Heart left ventricle (tissue), 16 donors: ENCODE results near the gene ZBTB46. TPM values are rescaled to one million over a fixed set of nuclear protein-coding genes. Genes with fewer than 3 reads are reported as not detected.

Experiments used
- ATAC-seq, 4 donors: fragments of 200-7000 bp; cut with Tn5 transposase; one replicate each; pipeline ENCODE4 v1.9.1; 2020 to 2022; ENCODE audit warnings: moderate library complexity in 4 of 4, mild to moderate bottlenecking in 3 of 4, moderate number of reproducible peaks in 1 of 4
- DNase-seq, 5 donors: peaks; one replicate each; pipeline ENCODE4 v3.0.0-alpha.2; 2020
- H3K27ac ChIP-seq, 12 donors: fragments of 200-600 bp; sonication (generic) in 4 of 12; one replicate each; pipeline versions ENCODE4 v1.5.0 to v1.8.0; 2016 to 2022; ENCODE audit warnings: mild to moderate bottlenecking in 2 of 12
- H3K27me3 ChIP-seq, 9 donors: fragments of 200-600 bp; sonication (generic) in 2 of 9; one replicate each; pipeline versions ENCODE4 v1.5.1 to v1.8.0; 2016 to 2022; ENCODE audit warnings: mild to moderate bottlenecking in 3 of 9
- H3K36me3 ChIP-seq, 9 donors: fragments of 200-600 bp; sonication (generic) in 2 of 9; one replicate each; pipeline versions ENCODE4 v1.5.0 to v1.8.0; 2018 to 2022; ENCODE audit warnings: mild to moderate bottlenecking in 2 of 9
- H3K4me1 ChIP-seq, 12 donors: fragments of 200-600 bp; sonication (generic) in 4 of 12; one replicate each; pipeline versions ENCODE4 v1.5.0 to v1.8.0; 2016 to 2022; ENCODE audit warnings: mild to moderate bottlenecking in 3 of 12
- H3K4me3 ChIP-seq, 12 donors: fragments of 200-600 bp; sonication (generic) in 4 of 12; one replicate each; pipeline versions ENCODE4 v1.5.0 to v1.8.0; 2017 to 2022; ENCODE audit warnings: mild to moderate bottlenecking in 9 of 12, moderate library complexity in 4 of 12
- H3K9me3 ChIP-seq, 12 donors: fragments of 200-600 bp; sonication (generic) in 4 of 12; one replicate each; pipeline versions ENCODE4 v1.5.0 to v1.8.0; 2016 to 2022; ENCODE audit warnings: mild to moderate bottlenecking in 1 of 12
- CTCF ChIP-seq, 12 donors: fragments of 200-600 bp; sonication (generic) in 4 of 12; IDR thresholded peaks; one replicate each; pipeline versions ENCODE4 v1.5.0 to v1.8.0; 2018 to 2022; ENCODE audit warnings: antibody characterized with exemption in 12 of 12, mild to moderate bottlenecking in 5 of 12
- POLR2A ChIP-seq, 2 donors: fragments of 450-650 bp; IDR thresholded peaks; one replicate each; pipeline ENCODE4 v1.6.1; 2017; ENCODE audit warnings: antibody characterized with exemption in 2 of 2, mild to moderate bottlenecking in 2 of 2, moderate library complexity in 2 of 2
- WGBS, 4 donors: extraction: QIAGEN DNeasy Blood & Tissue Kit in 2 of 4; methylation state at CpG; one replicate each; pipeline versions ENCODE4 v1.1.5 to v1.1.7; 2013 to 2018; 5-methylcytosine and 5-hydroxymethylcytosine counted together
- intact Hi-C, 10 donors: fragments of 100-400 bp; cut with DNase I; formaldehyde crosslinking; loops; one replicate each; pipeline versions ENCODE4 v1.11.1 to v1.14.2; 2022
- polyA plus RNA-seq, 2 donors: library from polyadenylated mRNA; stranded (reverse); fragments of 200-250 nt; gene quantifications; one replicate each; pipeline ENCODE4 v1.2.3, GENCODE V29; 2013
- total RNA-seq, 9 donors: library from RNA; depleted of rRNA in 2 of 9; stranded (reverse); fragments of >200 nt in 2 of 9; fragmentation: NEBNext Ultra II Directional in 3 of 9; extraction: Animal tissue kit (Norgen Biotek cat#: 25700) in 3 of 9; gene quantifications; one replicate each; pipeline versions ENCODE4 v1.1.0 to v1.2.4, GENCODE V29; 2016 to 2023
- donor health status: ischemic (EF 13 %, LVEDD 7.1; RV severe dilation, severe dysfunction).
- donor health status: healthy with polysubstance abuse.
- donor health status: DM: no; HTN: yes; CAD: no.
- donor health status: DM: no; HTN: no; CAD: no.
- donor health status: ischemic (EF 25% LVEDD 6.9; RV normal size, moderate dysfunction).
- donor health status: ischemic (EF 25% LVEDD 5.7; RV mildly dilated, moderate dysfunction).
- donor health status: healthy.
- donor health status: DM: yes; HTN: yes; CAD: no.
- donor health status: ischemic (EF 35%, LVEDD 5.7; RV mildly dilated, moderate dysfunction).
- donor health status: nonischemic (EF 11% LVEDD 7.7; RV severe dilation, severe dysfunction).
- donor health status: DM: yes; HTN: yes; CAD: no.
- donor health status: PGD.
- donor health status: ischemic (EF 29% LVEDD 5.4; RV normal size, mild dysfunction).
- donor health status: nonischemic (EF 23%, LVEDD 6.1; RV moderate dilation, normal function).

Gene ZBTB46
- total and polyA plus RNA-seq, 11 donors = 6.6 to 27.4 (median 14.3) TPM

- Histone ChIP-seq H3K4me1 (peaks cover 0 to 47% (median 18%) of the 10 kb centered on the region in 12 donors), H3K27me3 (no peaks in the 10 kb centered on the region), H3K9me3 (no peaks in the 10 kb centered on the region), H3K36me3 (peaks cover 0 to 6% (median 0%) of the 10 kb centered on the region in 9 donors), H3K4me3 (no peak overlapping the region), H3K27ac (peak overlapping the region in 4 of 12 donors; percentile 20 to 39 (median 28))
- peak in 3 of 4 donors; percentile 21 to 73 (median 59) for ATAC-seq
- TF ChIP-seq POLR2A (IDR thresholded peaks at IDR 0.05) = no peak
- TF ChIP-seq CTCF (IDR thresholded peaks at IDR 0.05) = no peak
- intact Hi-C loops = loop anchor here in 1 of 10 donors (10.0 kb wide), 1 partner anchor 54 kb away; the partner anchor contains the start of genes ABHD16B and TPD52L2
- DNase-seq = no peak
- 59 to 72% (median 62%) methylated on average over 20 to 25 of the region's 25 CpGs for WGBS, 4 donors
Measured at GRCh38 chr20:63810730-63811490, 20.2 kb downstream of the ZBTB46 start.

- no peaks in the 10 kb centered on the region for H3K9me3 ChIP-seq
- H3K4me3 ChIP-seq = no peak overlapping the region
- no peak for DNase-seq
- ATAC-seq = no peak
- H3K4me1 ChIP-seq = peaks cover 0 to 38% (median 18%) of the 10 kb centered on the region in 12 donors
- TF ChIP-seq POLR2A (IDR thresholded peaks at IDR 0.05) = no peak
- no peak for TF ChIP-seq CTCF (IDR thresholded peaks at IDR 0.05)
- WGBS, 4 donors = 89 to 92% (median 92%) methylated on average over 9 of the region's 9 CpGs
- intact Hi-C loops = loop anchor here in 1 of 10 donors (10.0 kb wide), 1 partner anchor 55 kb away; the partner anchor contains the start of genes ABHD16B and TPD52L2
- H3K36me3 ChIP-seq = peaks cover 0 to 10% (median 0%) of the 10 kb centered on the region in 9 donors
- no peaks in the 10 kb centered on the region for H3K27me3 ChIP-seq
- no peak overlapping the region for H3K27ac ChIP-seq
Measured at GRCh38 chr20:63809856-63810255, 21.2 kb downstream of the ZBTB46 start.

- Histone ChIP-seq H3K4me3 (no peak overlapping the region), H3K4me1 (peaks cover 0 to 33% (median 18%) of the 10 kb centered on the region in 12 donors), H3K9me3 (no peaks in the 10 kb centered on the region), H3K36me3 (peaks cover 0 to 15% (median 0%) of the 10 kb centered on the region in 9 donors), H3K27me3 (no peaks in the 10 kb centered on the region), H3K27ac (no peak overlapping the region)
- WGBS, 4 donors = 92 to 95% (median 94%) methylated on average over 28 to 31 of the region's 31 CpGs
- intact Hi-C loops = no loop called here
- ATAC-seq = no peak
- no peak for DNase-seq
- TF ChIP-seq CTCF (IDR thresholded peaks at IDR 0.05) = no peak
- TF ChIP-seq POLR2A (IDR thresholded peaks at IDR 0.05) = no peak
Measured at GRCh38 chr20:63808964-63809674, 21.9 kb downstream of the ZBTB46 start.

- ATAC-seq = no peak
- Histone ChIP-seq H3K36me3 (peaks cover 0 to 16% (median 0%) of the 10 kb centered on the region in 9 donors), H3K27me3 (no peaks in the 10 kb centered on the region), H3K4me3 (no peak overlapping the region), H3K4me1 (peaks cover 0 to 35% (median 22%) of the 10 kb centered on the region in 12 donors), H3K27ac (no peak overlapping the region), H3K9me3 (no peaks in the 10 kb centered on the region)
- no peak for TF ChIP-seq CTCF (IDR thresholded peaks at IDR 0.05)
- no peak for TF ChIP-seq POLR2A (IDR thresholded peaks at IDR 0.05)
- WGBS, 4 donors = 79 to 90% (median 83%) methylated on average over 29 to 38 of the region's 38 CpGs
- intact Hi-C loops = no loop called here
- no peak for DNase-seq
Measured at GRCh38 chr20:63808145-63808724, 22.8 kb downstream of the ZBTB46 start.
